ENCODE measurements around the gene TMEM98.
A peak's percentile ranks its signal among the peaks of the same experiment; 100 is the strongest.
"Not testable (repeated sequence)": the region's sequence is repeated elsewhere in the genome, so short reads cannot be mapped to it uniquely, and the experiment has no call there.

Gene TMEM98, protein sequence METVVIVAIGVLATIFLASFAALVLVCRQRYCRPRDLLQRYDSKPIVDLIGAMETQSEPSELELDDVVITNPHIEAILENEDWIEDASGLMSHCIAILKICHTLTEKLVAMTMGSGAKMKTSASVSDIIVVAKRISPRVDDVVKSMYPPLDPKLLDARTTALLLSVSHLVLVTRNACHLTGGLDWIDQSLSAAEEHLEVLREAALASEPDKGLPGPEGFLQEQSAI

DNA sequence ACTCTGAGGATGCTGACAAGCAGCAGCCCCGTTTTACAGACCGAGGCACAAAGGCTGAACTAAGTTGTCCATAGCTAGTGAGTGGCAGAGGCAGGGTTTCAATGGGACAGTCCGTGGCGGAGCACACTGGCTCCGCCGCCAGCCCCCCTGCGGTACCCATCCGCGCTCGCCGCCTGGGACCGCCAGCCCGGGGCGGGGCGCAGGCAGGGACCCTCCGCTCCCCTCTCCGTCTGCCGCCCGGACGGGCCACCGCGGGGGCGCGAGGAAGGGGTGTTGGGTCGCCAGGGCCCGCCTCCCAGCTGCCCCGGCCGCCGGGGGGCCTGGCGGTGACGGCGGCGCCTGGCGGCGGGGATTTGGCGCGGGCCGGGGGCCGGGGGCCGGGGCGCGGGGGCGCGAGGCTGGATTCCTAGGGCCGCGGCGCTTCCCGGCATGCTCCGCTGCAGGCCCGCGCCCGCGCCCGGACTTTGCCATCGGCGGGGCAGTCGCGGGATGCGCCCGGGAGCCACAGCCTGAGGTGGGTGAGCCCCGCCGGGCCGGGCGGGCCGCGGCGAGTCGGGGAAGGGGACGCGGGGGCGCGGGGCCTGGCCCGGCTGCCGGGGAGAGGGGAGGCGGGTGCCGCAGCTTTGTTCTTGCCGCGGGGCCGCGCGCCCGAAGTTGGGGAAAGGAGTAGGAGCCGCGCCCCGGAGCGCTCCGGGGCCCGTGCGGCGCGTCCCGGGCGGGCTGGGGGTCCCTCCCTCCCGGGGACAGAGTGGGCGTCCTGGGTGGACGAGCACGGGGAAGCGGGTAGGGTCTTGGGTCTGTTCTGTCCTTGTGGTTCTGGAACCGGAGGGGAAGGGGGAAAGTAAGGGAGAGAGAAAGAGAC lies at the start of gene TMEM98:
TSS of gene TMEM98 (plus strand) at position 430 of the 862 bp plus-strand sequence. CDS start 3,376 bp downstream, outside the sequence.
- H3K27ac ChIP-seq, result no peak within 1 kb of the TSS
- DNase-seq (ENCODE audit: low read depth, low spot score), result no peak

DNA sequence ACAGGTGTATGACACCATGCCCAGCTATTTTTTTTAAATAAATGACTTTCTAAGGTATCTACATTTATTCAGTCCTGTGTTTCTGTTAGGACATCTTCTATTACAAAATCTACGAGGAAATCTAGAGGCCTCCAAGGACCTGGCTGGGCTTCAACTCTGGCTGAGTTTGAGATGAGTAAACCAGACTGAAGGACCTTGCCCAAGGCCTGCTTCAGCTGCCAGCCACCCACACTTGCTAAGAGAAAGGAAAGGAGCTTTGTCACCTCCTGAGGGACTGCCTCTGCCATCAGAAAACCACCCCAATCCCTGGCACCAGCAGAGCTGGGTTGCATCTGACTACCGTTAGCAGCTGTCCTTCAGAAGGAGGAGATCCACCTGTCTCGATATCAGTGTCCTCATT lies 49.7 kb upstream of the TMEM98 start:
- DNase-seq (ENCODE audit: low read depth, low spot score), result no peak
- H3K27ac ChIP-seq, result peak overlapping the region; percentile 97

DNA sequence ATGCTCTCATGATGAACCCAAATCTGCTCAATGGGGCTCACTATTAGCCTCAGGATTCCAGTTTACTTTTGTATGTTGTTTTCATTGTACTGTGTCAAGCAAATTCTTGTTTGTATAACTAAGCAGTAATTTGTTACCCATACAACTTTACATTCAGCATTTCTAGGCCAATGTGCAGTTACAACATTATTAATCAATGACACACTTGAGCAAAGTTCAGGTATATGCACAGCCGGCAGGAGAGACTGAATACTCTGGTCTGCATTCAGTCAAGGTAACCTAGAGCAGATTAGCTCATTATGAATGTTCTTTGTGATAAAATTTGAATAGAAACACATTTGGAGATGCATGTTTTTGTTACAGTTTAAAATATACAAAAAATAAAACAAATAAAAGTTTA lies 48.8 kb upstream of the TMEM98 start:
- H3K27ac ChIP-seq, result no peak overlapping the region
- DNase-seq (ENCODE audit: low read depth, low spot score), result no peak

DNA sequence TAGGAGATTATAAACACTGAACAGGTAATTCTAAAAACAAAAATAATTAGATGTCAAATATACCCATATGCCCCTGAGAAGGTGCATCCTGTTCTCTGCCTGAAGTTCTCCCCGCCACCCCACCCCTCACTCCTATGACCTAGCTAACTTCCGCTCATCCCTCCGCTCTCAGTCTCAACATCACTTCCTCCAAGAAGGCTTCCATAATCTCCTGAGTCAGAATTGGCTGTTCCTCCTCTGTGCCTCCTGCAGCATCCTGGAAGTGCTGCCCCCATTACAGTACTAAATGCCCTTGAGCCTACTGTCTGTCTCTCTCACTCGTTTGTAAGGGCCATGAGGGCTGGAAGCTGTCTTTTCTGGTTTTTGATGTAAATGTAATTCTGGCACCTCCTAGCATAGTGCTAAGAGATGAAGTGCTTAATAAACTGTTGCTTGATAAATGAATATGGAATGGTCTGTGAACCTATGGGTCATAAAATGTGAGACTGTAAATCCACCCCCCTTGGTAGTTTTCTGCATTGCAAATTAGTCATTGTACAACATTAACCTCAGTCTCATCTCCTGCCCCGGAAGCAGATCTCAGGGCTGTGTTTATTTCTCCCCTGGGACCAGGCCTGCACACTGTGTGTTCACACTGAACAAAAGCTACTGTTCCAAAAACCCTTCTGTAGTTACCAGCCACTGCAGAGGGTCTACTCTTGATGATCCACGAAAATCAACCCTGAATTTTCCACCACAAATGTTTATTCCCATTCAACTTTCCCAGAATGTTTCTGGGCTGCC lies 47.1 kb upstream of the TMEM98 start:
- DNase-seq (ENCODE audit: low read depth, low spot score), result no peak
- no peak overlapping the region for H3K27ac ChIP-seq

DNA sequence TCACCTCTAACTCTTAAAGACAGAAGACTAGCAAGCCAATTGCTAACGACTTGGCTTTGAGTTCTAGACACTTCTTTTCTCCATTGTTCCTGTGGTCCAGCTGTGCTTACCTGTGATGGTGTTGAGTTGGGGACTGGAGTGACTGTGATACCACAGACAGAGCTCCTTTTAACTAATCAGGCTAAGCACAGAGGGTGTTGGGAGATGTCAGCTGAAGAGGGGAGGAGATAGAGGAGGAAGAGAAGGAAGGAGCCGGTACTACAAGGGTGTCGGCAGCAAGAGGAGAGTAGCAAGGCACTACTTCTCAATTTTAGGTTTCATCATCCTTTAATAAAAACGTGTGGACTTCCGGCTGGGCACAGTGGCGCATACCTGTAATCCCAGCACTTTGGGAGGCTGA lies 45.9 kb upstream of the TMEM98 start:
- H3K27ac ChIP-seq, result no peak overlapping the region
- no peak for DNase-seq (ENCODE audit: low read depth, low spot score)

DNA sequence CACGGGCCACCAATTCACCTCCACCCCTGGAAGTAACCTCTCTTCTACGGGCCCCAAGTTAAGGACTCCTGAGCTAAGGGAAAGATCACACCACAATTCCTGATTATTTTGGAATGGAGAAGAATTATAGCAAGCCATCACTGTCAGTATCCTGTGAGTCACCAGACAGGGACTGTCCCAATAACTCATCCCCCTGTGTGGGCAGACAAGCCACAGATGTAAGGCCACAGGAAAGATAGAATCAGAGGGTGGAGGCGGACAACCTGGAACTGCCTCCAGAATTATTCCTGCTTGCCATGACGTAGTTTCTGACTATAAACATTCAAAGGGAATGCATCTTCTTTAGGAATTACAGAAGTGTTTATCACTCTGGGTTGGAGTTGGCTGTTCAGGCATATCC lies 45.2 kb upstream of the TMEM98 start:
- H3K27ac ChIP-seq, result no peak overlapping the region
- no peak for DNase-seq (ENCODE audit: low read depth, low spot score)

DNA sequence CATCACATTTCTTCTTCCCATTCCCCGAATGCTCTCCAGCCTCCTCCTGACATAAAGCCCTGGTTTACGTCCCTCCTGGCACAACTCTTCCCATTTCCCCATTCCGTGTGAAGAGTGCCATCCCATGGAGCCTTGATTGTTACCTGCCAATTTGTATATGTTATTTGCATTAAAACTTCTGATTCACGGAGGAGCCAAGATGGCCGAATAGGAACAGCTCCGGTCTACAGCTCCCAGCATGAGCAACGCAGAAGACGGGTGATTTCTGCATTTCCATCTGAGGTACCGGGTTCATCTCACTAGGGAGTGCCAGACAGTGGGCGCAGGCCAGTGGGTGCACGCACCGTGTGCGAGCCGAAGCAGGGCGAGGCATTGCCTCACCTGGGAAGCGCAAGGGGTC lies 41.0 kb upstream of the TMEM98 start:
- DNase-seq (ENCODE audit: low read depth, low spot score); H3K27ac ChIP-seq: not testable (repeated sequence)

DNA sequence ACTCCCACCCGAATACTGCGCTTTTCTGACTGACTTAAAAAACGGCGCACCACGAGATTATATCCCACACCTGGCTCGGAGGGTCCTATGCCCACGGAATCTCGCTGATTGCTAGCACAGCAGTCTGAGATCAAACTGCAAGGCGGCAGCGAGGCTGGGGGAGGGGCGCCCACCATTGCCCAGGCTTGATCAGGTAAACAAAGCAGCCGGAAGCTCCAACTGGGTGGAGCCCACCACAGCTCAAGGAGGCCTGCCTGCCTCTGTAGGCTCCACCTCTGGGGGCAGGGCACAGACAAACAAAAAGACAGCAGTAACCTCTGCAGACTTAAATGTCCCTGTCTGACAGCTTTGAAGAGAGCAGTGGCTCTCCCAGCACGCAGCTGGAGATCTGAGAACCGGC lies 40.5 kb upstream of the TMEM98 start:
- DNase-seq (ENCODE audit: low read depth, low spot score); H3K27ac ChIP-seq: not testable (repeated sequence)

DNA sequence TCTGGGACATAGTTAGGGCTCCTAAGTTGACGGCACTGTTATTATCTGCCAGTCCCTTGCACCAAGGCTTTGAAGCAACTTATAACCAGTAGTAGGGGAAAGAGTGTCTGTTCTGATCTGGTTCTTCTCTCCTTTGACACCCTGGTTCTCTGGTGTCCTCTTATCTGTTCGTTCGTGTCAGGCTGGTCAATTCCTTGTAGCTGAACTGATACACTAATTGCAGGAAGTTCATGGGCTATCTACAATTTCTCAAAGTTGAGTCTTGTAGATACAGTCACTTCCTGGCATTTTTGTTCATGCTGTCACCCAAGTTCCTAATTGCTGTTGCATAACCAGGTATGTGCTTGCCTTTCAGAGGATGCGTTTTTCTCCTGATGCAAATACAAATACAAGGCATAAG lies 33.7 kb upstream of the TMEM98 start:
- DNase-seq (ENCODE audit: low read depth, low spot score), result no peak
- H3K27ac ChIP-seq, result peak overlapping the region; percentile 49

DNA sequence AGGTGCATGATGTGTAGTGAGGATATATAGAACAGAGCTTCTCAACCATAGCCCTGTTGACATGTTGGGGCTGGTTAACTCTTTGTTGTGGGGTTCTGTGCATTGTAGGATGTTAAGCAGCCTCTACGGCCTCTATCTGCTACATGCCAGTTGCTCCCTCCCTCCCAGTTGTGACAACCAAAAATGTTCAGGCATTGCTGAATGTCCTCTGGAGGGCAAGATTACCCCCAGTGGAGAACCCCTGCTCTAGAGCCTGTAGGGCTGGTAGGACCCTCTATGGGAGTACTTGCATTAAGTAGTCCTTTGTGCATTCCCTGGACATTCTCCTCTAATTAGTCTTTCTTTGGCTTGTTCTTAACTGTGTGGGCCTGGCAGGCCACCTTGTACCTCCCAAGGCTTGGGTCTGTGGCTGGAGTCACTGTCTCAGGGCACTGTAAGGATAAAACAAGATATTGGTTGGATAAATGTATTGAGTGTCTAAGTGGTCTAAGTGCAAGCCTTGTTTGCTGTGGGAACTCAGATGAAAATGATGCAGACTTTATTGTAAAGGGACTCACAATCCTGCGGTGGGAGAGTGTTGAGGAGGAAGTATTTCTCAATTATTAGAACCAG lies 31.2 kb upstream of the TMEM98 start:
- peak overlapping the region; percentile 33 for H3K27ac ChIP-seq
- no peak for DNase-seq (ENCODE audit: low read depth, low spot score)

DNA sequence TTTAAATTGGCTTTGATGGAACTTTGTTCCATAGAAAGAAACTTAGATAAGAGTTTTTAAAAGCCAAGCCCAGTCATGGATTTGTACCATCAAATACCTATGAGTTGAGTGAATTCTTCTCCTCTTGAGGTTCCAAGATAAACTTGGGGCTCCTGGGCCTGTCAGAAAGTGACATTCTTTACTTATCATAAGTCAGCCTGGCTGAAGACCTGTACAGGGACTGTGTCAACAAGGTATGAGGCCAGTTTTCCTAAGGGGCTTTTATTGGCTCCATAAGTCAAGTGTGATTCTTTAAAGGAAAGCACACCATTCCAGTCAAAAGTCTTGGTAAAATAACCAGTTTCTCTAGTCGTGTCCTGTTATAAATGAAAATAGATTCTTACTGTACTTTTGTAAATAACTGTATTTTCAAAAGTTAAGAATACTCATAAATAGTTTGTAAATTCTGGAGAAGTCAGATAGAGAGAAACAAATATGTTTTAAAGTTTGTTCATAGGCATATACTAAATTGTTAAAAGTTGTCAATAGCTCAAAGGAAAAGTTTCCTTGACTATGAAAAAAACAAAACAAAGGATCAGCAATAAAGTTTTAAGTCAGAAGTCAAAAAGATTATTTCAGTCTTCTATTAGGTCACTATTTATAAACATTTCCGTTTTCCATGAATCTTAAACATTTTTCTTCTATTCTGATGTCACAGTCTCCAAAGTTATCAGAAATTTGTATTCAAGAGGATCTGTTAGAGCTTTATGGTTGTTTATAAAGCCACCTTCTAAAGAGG lies 28.5 kb upstream of the TMEM98 start:
- DNase-seq (ENCODE audit: low read depth, low spot score), result no peak

DNA sequence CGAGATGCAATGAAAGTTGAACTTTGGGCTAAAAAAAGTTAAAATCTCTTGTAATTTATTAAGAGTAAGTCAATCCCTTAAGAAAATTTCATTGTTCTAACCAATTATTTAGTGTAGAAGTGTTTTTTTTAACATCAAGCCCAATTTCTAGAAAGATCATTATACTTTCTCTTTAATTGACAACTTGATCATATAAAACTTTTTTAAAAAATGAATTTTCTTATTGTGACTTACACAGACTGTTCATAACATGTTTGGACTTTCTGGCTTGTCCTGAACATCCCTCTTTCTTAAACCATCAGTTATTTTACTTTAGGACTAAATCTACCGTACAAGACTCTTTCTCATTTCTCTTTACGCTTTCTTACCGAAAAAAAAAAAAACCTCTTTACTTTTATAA lies 26.2 kb upstream of the TMEM98 start:
- no peak for DNase-seq (ENCODE audit: low read depth, low spot score)

More for the DNA sequence above, 28.5 kb upstream of the TMEM98 start:
- H3K27ac ChIP-seq, result no peak overlapping the region

DNA sequence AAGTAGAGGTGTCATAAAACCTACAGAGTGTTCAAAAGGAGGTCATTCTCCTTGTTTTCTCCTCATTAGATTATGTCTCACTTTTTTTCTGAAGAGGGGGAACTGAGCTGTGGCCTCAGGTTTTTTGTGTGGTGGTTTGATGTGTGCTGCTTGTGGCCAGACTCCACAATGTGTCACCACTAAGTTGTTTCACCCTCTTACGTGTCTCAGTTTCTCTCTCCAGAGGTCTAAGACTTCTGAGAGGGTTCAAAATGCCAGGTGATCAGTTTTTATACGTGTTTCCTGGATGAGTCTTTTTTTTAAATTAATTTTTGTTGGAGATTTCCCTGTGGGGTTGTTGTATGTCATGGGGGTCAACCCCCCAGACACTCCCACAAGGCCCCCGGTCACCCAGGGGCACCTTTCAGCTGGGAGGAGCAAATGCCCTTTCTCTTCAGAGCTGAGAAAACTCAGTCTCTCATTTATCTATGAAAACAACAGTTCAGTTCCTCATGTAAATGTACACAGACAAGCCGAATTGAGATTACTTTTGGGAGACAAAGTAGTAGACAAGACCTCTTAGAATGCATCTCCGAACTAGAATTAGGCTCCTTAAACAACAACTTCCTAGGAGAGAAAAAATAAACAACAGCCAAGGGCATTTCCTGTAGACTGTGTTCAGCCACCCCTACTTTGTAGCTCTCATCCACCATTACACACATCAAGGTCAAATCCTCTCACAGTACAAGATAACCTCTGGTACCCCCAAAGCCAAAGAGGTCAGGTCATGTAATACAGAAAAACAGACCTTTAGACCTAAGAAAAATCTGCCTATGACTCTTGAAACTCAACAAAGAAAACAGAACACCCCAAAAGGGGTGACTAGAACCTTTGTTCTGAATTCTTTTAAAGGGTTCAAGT lies 23.9 kb upstream of the TMEM98 start:
- no peak for DNase-seq (ENCODE audit: low read depth, low spot score)
- no peak overlapping the region for H3K27ac ChIP-seq

More for the DNA sequence above, 26.2 kb upstream of the TMEM98 start:
- H3K27ac ChIP-seq, result no peak overlapping the region

DNA sequence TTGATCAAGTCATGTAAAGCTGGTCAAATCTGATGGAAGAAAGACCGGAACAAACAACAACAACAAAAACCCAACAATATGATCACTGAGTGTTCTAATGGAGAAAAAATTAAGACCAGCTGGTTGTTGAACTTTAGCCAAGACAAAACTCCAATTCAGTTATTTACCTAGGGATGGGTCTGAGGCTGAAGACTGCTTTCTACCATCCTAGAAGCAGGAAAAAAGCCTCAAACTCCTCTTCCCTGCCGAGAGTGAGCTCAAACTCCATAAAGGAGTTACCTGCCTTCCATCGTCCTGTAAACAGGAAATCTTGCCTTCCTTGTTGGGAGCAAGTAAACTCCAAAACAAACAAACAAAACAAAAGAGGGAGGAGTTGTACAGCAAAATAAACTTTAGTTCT lies 23.1 kb upstream of the TMEM98 start:
- H3K27ac ChIP-seq, result no peak overlapping the region
- DNase-seq (ENCODE audit: low read depth, low spot score), result no peak

DNA sequence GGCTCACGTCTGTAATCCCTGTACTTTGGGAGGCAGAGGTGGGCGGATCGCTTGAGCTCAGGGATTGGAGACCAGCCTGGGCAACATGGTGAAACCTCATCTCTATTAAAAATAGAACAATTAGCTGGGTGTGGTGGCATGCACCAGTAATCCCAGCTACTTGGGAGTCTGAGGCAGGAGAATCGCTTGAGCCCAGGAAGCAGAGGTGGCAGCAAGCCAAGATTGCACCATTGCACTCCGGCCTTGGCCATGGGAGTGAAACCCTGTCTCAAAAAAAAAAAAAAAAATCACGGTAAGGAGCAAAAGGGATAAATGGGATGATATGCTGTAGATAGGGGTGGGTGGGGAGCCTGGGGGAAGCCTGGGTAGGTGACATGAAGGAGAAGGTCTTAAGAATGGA lies 20.4 kb upstream of the TMEM98 start:
- H3K27ac ChIP-seq, result no peak overlapping the region
- no peak for DNase-seq (ENCODE audit: low read depth, low spot score)

DNA sequence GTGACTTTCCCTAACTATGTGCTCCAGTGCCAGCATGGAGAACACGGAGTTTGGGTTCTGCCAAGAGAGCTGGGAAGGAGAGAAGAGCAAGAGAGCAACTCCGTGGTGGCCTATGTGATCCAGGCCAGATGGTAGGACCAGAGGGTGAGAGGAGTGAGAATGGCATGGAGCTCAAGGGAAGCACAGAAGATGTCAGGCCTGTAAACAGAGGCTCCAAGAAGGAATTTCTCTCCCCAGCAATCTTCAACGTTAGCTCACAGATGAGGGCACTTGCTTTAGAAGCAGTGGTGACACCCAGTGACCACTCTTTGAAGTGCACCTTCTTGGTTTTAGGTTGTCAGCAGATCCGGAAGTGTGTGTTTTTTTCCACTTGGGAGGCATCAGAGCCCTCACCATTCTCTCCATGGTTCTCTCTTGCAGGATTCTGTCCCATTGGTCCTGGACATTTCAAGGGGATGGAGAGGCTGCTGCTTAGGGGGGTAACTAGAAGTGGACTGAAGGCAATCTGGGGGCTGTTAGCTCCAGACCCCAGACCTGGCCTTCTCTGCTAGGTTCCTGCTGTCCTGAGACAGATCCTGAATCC lies 18.1 kb upstream of the TMEM98 start:
- no peak overlapping the region for H3K27ac ChIP-seq
- DNase-seq (ENCODE audit: low read depth, low spot score), result peak; percentile 43

DNA sequence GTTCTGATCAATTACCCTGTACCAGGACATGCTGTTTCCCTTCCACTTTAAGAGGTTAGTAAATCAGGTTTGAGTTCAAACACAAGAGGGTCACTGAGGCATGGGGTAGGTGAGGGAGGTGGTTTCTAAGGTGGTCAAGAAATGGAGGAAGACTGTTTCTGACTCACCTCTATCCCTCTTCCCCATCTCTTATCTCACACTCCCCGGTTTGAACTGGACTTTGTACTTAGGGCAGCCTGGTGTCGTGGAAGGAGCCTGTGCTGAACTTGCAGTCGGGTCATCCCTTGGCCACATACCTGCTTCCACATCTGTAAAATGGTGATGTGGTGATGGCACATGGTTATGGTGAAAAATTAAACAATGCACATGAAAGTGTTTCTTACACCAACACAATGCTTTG lies 17.2 kb upstream of the TMEM98 start:
- DNase-seq (ENCODE audit: low read depth, low spot score), result no peak
- no peak overlapping the region for H3K27ac ChIP-seq

DNA sequence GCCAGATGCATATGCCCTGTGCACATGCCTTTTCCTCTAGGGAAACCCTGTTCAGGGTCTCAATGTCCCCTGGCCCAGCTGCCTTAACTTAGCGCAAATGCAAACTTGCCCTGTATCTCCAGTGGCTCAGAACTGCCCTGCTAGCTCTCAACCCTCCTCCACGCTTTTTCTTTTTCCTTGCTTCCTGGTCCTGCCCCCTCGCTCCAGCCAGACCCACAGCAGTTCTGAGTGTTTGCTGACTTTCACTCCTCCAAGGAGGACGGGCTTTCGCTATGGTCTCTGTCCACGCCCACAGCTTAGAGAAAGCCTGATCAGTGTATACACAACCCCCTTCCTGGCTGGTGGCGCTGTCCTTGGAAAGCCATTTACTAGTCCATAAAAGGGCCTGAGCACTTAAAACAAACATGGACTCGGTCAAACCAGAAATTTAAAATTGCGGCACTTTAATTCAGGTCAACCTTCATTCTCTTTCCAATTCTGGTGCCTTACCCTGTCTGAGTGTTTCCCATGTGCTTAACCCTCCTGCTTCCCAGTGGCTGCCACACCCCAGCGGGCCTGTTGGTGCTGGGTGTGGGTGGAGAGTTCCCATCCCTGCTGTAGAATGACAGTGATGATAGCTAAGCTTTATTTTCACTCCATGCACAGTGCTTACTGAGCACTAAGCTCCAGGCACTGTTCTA lies 15.6 kb upstream of the TMEM98 start:
- DNase-seq (ENCODE audit: low read depth, low spot score), result peak; percentile 18
- H3K27ac ChIP-seq, result peak overlapping the region; percentile 12
